Motor neuron (in vitro differentiated cells): Measurements from ENCODE around the gene BRMS1L. TPM values are rescaled to one million over a fixed set of nuclear protein-coding genes. Genes with fewer than 3 reads are reported as not detected.

Source experiments
- total RNA-seq, 8 experiments: library from RNA; unstranded; fragments of 300-600 nt; gene quantifications; 2 replicates each; pipeline versions ENCODE4 v1.2.3 to v1.2.4, GENCODE V29; 2022

Gene BRMS1L
- total RNA-seq, 8 experiments from 2014 or later, result 8.9 to 17.7 (median 11.2) TPM

Other genes starting within 250 kb of the BRMS1L start
- gene RALGAPA1, start 17.0 kb upstream of the BRMS1L start, total RNA-seq, result 10 to 100 TPM; 30.2 to 71.0 (median 51.2) TPM